Breast epithelium (tissue), 3 donors: ENCODE data around the gene EIF2A.

Experiments
- CTCF ChIP-seq, 3 donors: fragments of 450-650 bp; IDR thresholded peaks; one replicate each; pipeline ENCODE4 v1.5.1; 2016 to 2017; ENCODE audit warnings: antibody characterized with exemption in 3 of 3, mild to moderate bottlenecking in 3 of 3, moderate library complexity in 3 of 3
- POLR2A ChIP-seq: fragments of 450-650 bp; IDR thresholded peaks from one replicate; pipeline ENCODE4 v1.6.1; 2016; ENCODE audit warnings: antibody characterized with exemption, mild to moderate bottlenecking, moderate library complexity
- POLR2AphosphoS5 ChIP-seq, 3 donors: sonication (generic); formaldehyde crosslinking; IDR thresholded peaks; one replicate each; pipeline ENCODE4 v1.6.1; 2017; ENCODE audit warnings: antibody characterized with exemption in 3 of 3

DNA sequence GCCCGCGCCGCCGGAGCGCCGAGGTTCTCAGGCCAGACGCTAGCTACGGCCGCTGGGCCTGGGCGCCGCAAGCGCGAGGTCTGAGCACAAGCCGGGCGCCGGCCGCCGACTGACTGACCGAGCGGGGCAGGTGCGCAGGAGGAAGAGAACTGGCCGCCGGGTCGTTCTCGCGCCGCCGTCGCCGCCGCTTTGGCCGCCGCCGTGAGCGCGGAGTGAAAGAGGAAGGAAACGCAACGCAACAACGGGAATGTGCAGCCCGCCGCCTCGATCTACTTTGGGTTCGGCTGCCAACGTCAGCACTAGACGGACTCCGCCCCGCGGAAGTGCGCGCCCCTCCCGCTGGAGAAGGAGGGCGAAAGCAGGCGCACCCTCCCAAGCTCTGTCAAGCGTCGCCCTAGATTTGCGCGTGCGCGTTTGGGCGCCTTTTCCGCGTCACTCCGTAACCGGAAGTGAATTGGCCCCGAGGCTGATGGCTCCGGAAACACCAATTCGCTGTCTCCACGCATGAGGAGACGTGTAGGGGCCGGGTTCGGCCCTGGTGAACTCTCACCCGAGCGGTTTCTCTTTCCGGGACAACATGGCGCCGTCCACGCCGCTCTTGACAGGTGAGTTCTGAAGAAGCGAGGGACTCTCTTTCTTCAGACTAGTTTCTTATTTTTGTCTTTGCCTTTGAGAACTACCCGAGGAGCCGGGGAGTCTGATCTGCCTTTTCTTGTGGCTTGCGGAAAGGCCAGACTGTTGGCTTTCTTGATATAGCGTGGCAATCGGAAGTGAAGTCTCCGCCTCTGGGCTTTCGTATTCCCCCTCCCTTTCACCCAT lies at the start of gene EIF2A, which contains the start of gene SERP1:
- TF ChIP-seq CTCF (IDR thresholded peaks at IDR 0.05) (no peak), POLR2AphosphoS5 (IDR thresholded peaks at IDR 0.05) (peak; percentile 80 to 98 (median 92)), POLR2A (peak; percentile 88)
